Mesendoderm (in vitro differentiated cells): Measurements from ENCODE around the gene NEUROD2.
A peak's percentile ranks its signal among the peaks of the same experiment; 100 is the strongest.

Experiments
- DNase-seq: peaks from one replicate; pipeline ENCODE4 v3.0.0; 2013
- H2AK5ac ChIP-seq: 2 replicates; pipeline ENCODE4 v1.6.1; 2013; ENCODE audit warnings: low read length, inconsistent platforms
- H2BK120ac ChIP-seq: 2 replicates; pipeline ENCODE4 v1.6.1; 2013; ENCODE audit warnings: low read depth, mild to moderate bottlenecking, low read length, moderate library complexity, mixed read lengths
- H2BK15ac ChIP-seq: replicated peaks from 2 replicates; pipeline ENCODE4 v1.6.1; 2013; ENCODE audit warnings: low read depth, mild to moderate bottlenecking, moderate library complexity
- H2BK5ac ChIP-seq: 2 replicates; pipeline ENCODE4 v1.6.1; 2013; ENCODE audit warnings: low read length, inconsistent platforms
- H3K18ac ChIP-seq: 2 replicates; pipeline ENCODE4 v1.6.1; 2013; ENCODE audit warnings: mild to moderate bottlenecking, low read length, mixed read lengths
- H3K23ac ChIP-seq: one replicate; pipeline ENCODE4 v1.6.1; 2013; ENCODE audit warnings: low read length
- H3K27ac ChIP-seq: 2 replicates; pipeline ENCODE4 v1.5.1; 2013; ENCODE audit warnings: low read depth, mild to moderate bottlenecking, inconsistent platforms, low read length, moderate library complexity
- H3K27me3 ChIP-seq: 2 replicates; pipeline ENCODE4 v1.6.1; 2013; ENCODE audit warnings: low read length, control low read depth, mild to moderate bottlenecking, inconsistent platforms; ENCODE audit not compliant: insufficient read depth, poor library complexity
- H3K36me3 ChIP-seq: 2 replicates; pipeline ENCODE4 v1.6.1; 2013; ENCODE audit warnings: low read length, inconsistent platforms; ENCODE audit not compliant: control insufficient read depth, insufficient read depth
- H3K4ac ChIP-seq: one replicate; pipeline ENCODE4 v1.6.1; 2013; ENCODE audit warnings: low read depth, mild to moderate bottlenecking, low read length, moderate library complexity
- H3K4me1 ChIP-seq: 2 replicates; pipeline ENCODE4 v1.6.1; 2013; ENCODE audit warnings: low read depth, low read length, inconsistent platforms; ENCODE audit not compliant: control insufficient read depth
- H3K4me2 ChIP-seq: 2 replicates; pipeline ENCODE4 v1.6.1; 2013; ENCODE audit warnings: low read length
- H3K4me3 ChIP-seq: 2 replicates; pipeline ENCODE4 v1.5.1; 2013; ENCODE audit warnings: mild to moderate bottlenecking, low read length
- H3K56ac ChIP-seq: one replicate; pipeline ENCODE4 v1.6.1; 2013; ENCODE audit warnings: low read length
- H3K79me1 ChIP-seq: 2 replicates; pipeline ENCODE4 v1.6.1; 2013; ENCODE audit warnings: low read length, inconsistent platforms
- H3K79me2 ChIP-seq: 2 replicates; pipeline ENCODE4 v1.6.1; 2013; ENCODE audit warnings: mild to moderate bottlenecking, low read length; ENCODE audit not compliant: control insufficient read depth, insufficient read depth
- H3K9ac ChIP-seq: 2 replicates; pipeline ENCODE4 v1.6.1; 2013; ENCODE audit warnings: low read length, inconsistent platforms
- H4K5ac ChIP-seq: one replicate; pipeline ENCODE4 v1.6.1; 2013; ENCODE audit warnings: low read length
- H4K8ac ChIP-seq: one replicate; pipeline ENCODE4 v1.6.1; 2013; ENCODE audit warnings: low read depth, mild to moderate bottlenecking, control low read depth, low read length, moderate library complexity
- WGBS: extraction: QIAGEN DNeasy Blood & Tissue Kit; methylation state at CpG from one replicate; pipeline ENCODE4 v1.1.7; 2013; ENCODE audit warnings: low lambda C conversion rate, missing lambda C conversion rate; ENCODE audit not compliant: insufficient coverage; ENCODE audit errors: extremely low coverage; 5-methylcytosine and 5-hydroxymethylcytosine counted together

Gene NEUROD2

GRCh38 chr17:39580082-39580468 lies 27.6 kb downstream of the NEUROD2 start:
- Histone ChIP-seq H3K56ac (peak overlapping the region; percentile 62), H2BK15ac (no peak overlapping the region), H4K5ac (no peak overlapping the region), H3K27ac (no peak overlapping the region), H3K79me1 (no peaks in the 10 kb centered on the region), H3K27me3 (no peaks in the 10 kb centered on the region), H3K23ac (no peak overlapping the region), H2AK5ac (peak overlapping the region; percentile 65), H3K4me1 (peaks cover 4% of the 10 kb centered on the region), H3K79me2 (no peaks in the 10 kb centered on the region), H3K4ac (no peak overlapping the region), H2BK120ac (no peak overlapping the region), H3K4me2 (no peak overlapping the region), H3K36me3 (no peaks in the 10 kb centered on the region), H3K4me3 (no peak overlapping the region), H3K9ac (peak overlapping the region; percentile 29), H2BK5ac (no peak overlapping the region), H3K18ac (no peak overlapping the region), H4K8ac (no peak overlapping the region)
- no peak for DNase-seq
- no CpG with 5 or more reads among the region's 7 CpGs for WGBS

- no peak overlapping the region for H3K4me3 ChIP-seq
- H3K4me1 ChIP-seq: peaks cover 4% of the 10 kb centered on the region
- H3K4me2 ChIP-seq: no peak overlapping the region
- no peaks in the 10 kb centered on the region for H3K79me1 ChIP-seq
- no peak overlapping the region for H3K23ac ChIP-seq
- no CpG with 5 or more reads among the region's 8 CpGs for WGBS
- H2BK5ac ChIP-seq: no peak overlapping the region
- H2BK120ac ChIP-seq: no peak overlapping the region
- no peak overlapping the region for H2BK15ac ChIP-seq
- no peaks in the 10 kb centered on the region for H3K27me3 ChIP-seq
- H3K4ac ChIP-seq: no peak overlapping the region
- H4K8ac ChIP-seq: no peak overlapping the region
- H3K9ac ChIP-seq: peak overlapping the region; percentile 29
- no peak overlapping the region for H3K18ac ChIP-seq
- H3K56ac ChIP-seq: peak overlapping the region; percentile 62
- H3K79me2 ChIP-seq: no peaks in the 10 kb centered on the region
- H3K36me3 ChIP-seq: no peaks in the 10 kb centered on the region
- H4K5ac ChIP-seq: no peak overlapping the region
- DNase-seq: peak; percentile 32
- H2AK5ac ChIP-seq: no peak overlapping the region
- H3K27ac ChIP-seq: no peak overlapping the region
Observed at GRCh38 chr17:39579318-39580081, 28.2 kb downstream of the NEUROD2 start.

GRCh38 chr17:39578272-39578671 lies 29.4 kb downstream of the NEUROD2 start:
- no peak overlapping the region for H3K4me2 ChIP-seq
- H2BK5ac ChIP-seq: no peak overlapping the region
- H3K27me3 ChIP-seq: no peaks in the 10 kb centered on the region
- no peak overlapping the region for H4K5ac ChIP-seq
- H3K56ac ChIP-seq: no peak overlapping the region
- no peak for DNase-seq
- H3K4ac ChIP-seq: no peak overlapping the region
- H3K36me3 ChIP-seq: no peaks in the 10 kb centered on the region
- H3K79me2 ChIP-seq: no peaks in the 10 kb centered on the region
- no peak overlapping the region for H3K27ac ChIP-seq
- H3K4me1 ChIP-seq: peaks cover 4% of the 10 kb centered on the region
- H2BK15ac ChIP-seq: no peak overlapping the region
- no peak overlapping the region for H3K18ac ChIP-seq
- H2AK5ac ChIP-seq: no peak overlapping the region
- no peak overlapping the region for H3K9ac ChIP-seq
- H4K8ac ChIP-seq: no peak overlapping the region
- no peak overlapping the region for H3K23ac ChIP-seq
- no CpG with 5 or more reads among the region's 2 CpGs for WGBS
- no peak overlapping the region for H2BK120ac ChIP-seq
- H3K4me3 ChIP-seq: no peak overlapping the region
- no peaks in the 10 kb centered on the region for H3K79me1 ChIP-seq

- DNase-seq: peak; percentile 56
Observed at GRCh38 chr17:39576187-39576586, 31.5 kb downstream of the NEUROD2 start.

GRCh38 chr17:39573447-39574298 lies 34.0 kb downstream of the NEUROD2 start:
- WGBS: no CpG with 5 or more reads among the region's 66 CpGs
- DNase-seq: peak; percentile 73
- Histone ChIP-seq H3K36me3 (no peaks in the 10 kb centered on the region), H4K8ac (no peak overlapping the region), H3K4me1 (no peaks in the 10 kb centered on the region), H3K4ac (no peak overlapping the region), H3K56ac (peak overlapping the region; percentile 82), H3K9ac (peak overlapping the region; percentile 32), H3K4me2 (peak overlapping the region; percentile 27), H4K5ac (no peak overlapping the region), H3K79me2 (no peaks in the 10 kb centered on the region), H3K23ac (no peak overlapping the region), H3K18ac (no peak overlapping the region), H2BK120ac (no peak overlapping the region), H3K27ac (peak overlapping the region; percentile 67), H3K79me1 (no peaks in the 10 kb centered on the region), H2BK5ac (no peak overlapping the region), H2AK5ac (no peak overlapping the region), H3K4me3 (peak overlapping the region; percentile 51), H3K27me3 (no peaks in the 10 kb centered on the region), H2BK15ac (no peak overlapping the region)

More at GRCh38 chr17:39576187-39576586, 31.5 kb downstream of the NEUROD2 start:
- Histone ChIP-seq H2BK5ac (no peak overlapping the region), H3K4me1 (peaks cover 4% of the 10 kb centered on the region), H3K36me3 (no peaks in the 10 kb centered on the region), H3K4me2 (no peak overlapping the region), H2BK120ac (no peak overlapping the region), H4K8ac (no peak overlapping the region), H3K4ac (no peak overlapping the region), H4K5ac (no peak overlapping the region), H3K18ac (no peak overlapping the region), H2BK15ac (no peak overlapping the region), H3K27ac (no peak overlapping the region), H3K23ac (no peak overlapping the region), H2AK5ac (no peak overlapping the region), H3K79me2 (no peaks in the 10 kb centered on the region), H3K4me3 (no peak overlapping the region), H3K56ac (no peak overlapping the region), H3K27me3 (no peaks in the 10 kb centered on the region), H3K79me1 (no peaks in the 10 kb centered on the region), H3K9ac (no peak overlapping the region)
- no CpG with 5 or more reads among the region's 7 CpGs for WGBS
